DOHH2 (cell line): ENCODE results near the gene STRA6.

Experiments used
- CTCF ChIP-seq: fragments of 200-600 bp; sonication (generic); IDR thresholded peaks from one replicate; pipeline ENCODE4 v1.5.1; 2014; ENCODE audit warnings: antibody characterized with exemption, mild to moderate bottlenecking, low read depth, low read length; ENCODE audit not compliant: poor library complexity, severe bottlenecking
- EZH2phosphoT487 ChIP-seq: fragments of 200-600 bp; sonication (generic); IDR thresholded peaks from 2 replicates; pipeline ENCODE4 v1.6.1; 2017; ENCODE audit warnings: borderline replicate concordance, mild to moderate bottlenecking, antibody characterized with exemption, low read length, moderate library complexity, mixed read lengths

- no peak for TF ChIP-seq CTCF
- no peak for TF ChIP-seq EZH2phosphoT487
Observed at GRCh38 chr15:74176262-74177214, 26.0 kb downstream of the STRA6 start.
